GM19395 (cell line): ENCODE data around the gene MSL1.
A peak's percentile ranks its signal among the peaks of the same experiment; 100 is the strongest.
"Not testable (repeated sequence)": the region's sequence is repeated elsewhere in the genome, so short reads cannot be mapped to it uniquely, and the experiment has no call there.

ENCODE experiments used
- ATAC-seq: cut with Tn5 transposase; IDR thresholded peaks from one replicate; pipeline ENCODE4 v1.9.1; 2021; ENCODE audit warnings: mild to moderate bottlenecking, moderate library complexity; ENCODE audit not compliant: unreplicated experiment

The MSL1 gene

GRCh38 chr17:40123811-40124114, 2.0 kb downstream of the MSL1 start:
- ATAC-seq = no peak

- ATAC-seq = no peak
Observed at GRCh38 chr17:40124279-40125141, 2.7 kb downstream of the MSL1 start.

- no peak for ATAC-seq
Observed at GRCh38 chr17:40129498-40129897, 7.7 kb downstream of the MSL1 start.

- ATAC-seq = no peak
Observed at GRCh38 chr17:40130352-40131042, 8.7 kb downstream of the MSL1 start.

- no peak for ATAC-seq
Observed at GRCh38 chr17:40134184-40134583, 12.4 kb downstream of the MSL1 start.

GRCh38 chr17:40135817-40136216, 14.0 kb downstream of the MSL1 start:
- ATAC-seq = no peak

- ATAC-seq = peak; percentile 18
Observed at GRCh38 chr17:40139566-40140058, 17.8 kb downstream of the MSL1 start.

GRCh38 chr17:40143166-40143565, 21.4 kb downstream of the MSL1 start:
- not testable (repeated sequence) for ATAC-seq

- ATAC-seq = no peak
Observed at GRCh38 chr17:40145476-40145875, 23.7 kb downstream of the MSL1 start.

- no peak for ATAC-seq
Observed at GRCh38 chr17:40148527-40148926, 26.8 kb downstream of the MSL1 start.

GRCh38 chr17:40150276-40150675, 28.5 kb downstream of the MSL1 start:
- ATAC-seq = no peak

GRCh38 chr17:40151414-40151963, 29.7 kb downstream of the MSL1 start:
- no peak for ATAC-seq

- no peak for ATAC-seq
Observed at GRCh38 chr17:40153603-40154236, 31.9 kb downstream of the MSL1 start.

- no peak for ATAC-seq
Observed at GRCh38 chr17:40157973-40158372, 36.2 kb downstream of the MSL1 start.

- ATAC-seq = no peak
Observed at GRCh38 chr17:40158438-40159013, 36.8 kb downstream of the MSL1 start.

GRCh38 chr17:40159456-40159855, 37.7 kb downstream of the MSL1 start:
- no peak for ATAC-seq

GRCh38 chr17:40167685-40168261, 46.0 kb downstream of the MSL1 start:
- ATAC-seq = no peak

GRCh38 chr17:40168262-40168832, 46.6 kb downstream of the MSL1 start:
- no peak for ATAC-seq

- no peak for ATAC-seq
Observed at GRCh38 chr17:40170325-40170724, 48.6 kb downstream of the MSL1 start.

- ATAC-seq = no peak
Observed at GRCh38 chr17:40171750-40172149, 50.0 kb downstream of the MSL1 start.
